ENCODE data around the gene DDX52.
"Not testable (repeated sequence)": the region's sequence is repeated elsewhere in the genome, so short reads cannot be mapped to it uniquely, and the experiment has no call there.

The DDX52 gene, protein sequence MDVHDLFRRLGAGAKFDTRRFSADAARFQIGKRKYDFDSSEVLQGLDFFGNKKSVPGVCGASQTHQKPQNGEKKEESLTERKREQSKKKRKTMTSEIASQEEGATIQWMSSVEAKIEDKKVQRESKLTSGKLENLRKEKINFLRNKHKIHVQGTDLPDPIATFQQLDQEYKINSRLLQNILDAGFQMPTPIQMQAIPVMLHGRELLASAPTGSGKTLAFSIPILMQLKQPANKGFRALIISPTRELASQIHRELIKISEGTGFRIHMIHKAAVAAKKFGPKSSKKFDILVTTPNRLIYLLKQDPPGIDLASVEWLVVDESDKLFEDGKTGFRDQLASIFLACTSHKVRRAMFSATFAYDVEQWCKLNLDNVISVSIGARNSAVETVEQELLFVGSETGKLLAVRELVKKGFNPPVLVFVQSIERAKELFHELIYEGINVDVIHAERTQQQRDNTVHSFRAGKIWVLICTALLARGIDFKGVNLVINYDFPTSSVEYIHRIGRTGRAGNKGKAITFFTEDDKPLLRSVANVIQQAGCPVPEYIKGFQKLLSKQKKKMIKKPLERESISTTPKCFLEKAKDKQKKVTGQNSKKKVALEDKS

DNA sequence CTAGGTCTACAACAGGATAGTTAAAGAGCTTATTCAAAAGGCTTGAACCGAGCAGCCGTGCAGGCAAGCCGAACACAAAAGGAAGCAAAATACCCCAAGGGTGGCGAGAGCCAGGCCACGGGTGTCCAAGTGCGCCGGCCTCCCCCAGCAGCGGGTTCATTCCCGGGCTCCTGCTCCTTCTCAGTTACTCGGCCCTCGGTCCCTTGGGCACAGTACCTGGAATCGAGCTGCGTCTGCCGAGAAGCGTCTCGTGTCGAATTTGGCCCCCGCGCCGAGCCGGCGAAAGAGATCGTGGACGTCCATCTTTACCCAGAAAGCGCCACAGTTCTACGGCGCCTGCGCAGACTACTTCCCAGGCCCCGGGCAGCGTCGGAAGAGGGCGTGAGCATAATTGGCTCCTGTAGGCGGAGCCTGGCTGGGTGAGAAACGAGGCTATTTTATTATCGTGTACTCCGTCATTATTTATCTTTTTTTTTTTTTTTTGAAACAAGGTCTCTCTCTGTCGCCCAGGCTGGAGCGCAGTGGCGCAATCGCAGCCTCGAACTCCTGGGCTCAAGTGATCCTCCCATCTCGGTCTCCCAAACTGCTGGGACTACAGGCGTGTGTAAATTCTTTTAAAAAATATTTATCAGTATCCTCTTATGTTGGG is at the start of gene DDX52:
Gene DDX52 (minus strand): TSS at position 329 of the 649 bp plus-strand sequence. CDS start 26 bp downstream, at position 303.
- DNase-seq (ENCODE audit: low read depth): peak; percentile 83

DNA sequence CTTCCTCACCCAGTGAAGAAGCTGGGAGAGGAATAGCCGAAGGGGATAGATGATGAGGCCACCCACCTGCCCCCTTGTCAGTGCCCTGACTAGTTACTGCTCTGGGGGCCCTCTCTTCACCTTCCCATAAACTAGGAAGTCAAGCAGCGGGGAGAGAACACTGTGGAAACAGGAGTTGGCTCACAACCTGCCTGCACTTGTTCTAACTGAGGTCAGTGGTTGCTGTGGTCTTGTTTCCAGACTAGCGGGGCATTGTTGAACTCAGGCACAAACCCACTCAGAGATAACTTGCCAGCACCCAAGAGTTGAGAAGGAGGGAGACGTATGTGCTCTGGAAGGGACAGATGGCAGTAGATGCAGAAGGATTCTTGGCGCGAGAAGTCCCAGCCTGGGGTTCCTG is 48.6 kb upstream of the DDX52 start:
- DNase-seq (ENCODE audit: low read depth): no peak

DNA sequence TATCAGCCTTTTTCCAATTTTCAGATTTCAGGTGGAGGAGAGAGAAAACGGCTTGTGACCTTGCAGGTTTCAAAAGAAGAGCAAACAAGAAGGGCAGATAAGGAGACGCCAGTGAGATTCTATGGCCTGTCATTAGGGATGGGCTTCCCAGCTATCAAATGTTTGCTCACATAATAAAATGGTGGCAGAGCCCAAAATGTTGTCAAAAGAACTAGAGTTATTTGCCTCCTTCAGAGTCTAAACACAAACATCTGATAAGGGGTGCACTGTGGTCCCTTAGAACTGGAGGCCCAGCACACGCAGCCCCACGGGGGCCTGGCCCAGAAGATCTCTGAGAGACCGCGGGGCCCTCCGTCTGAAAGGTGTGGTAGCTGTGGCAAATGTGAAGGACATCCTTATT is 46.1 kb upstream of the DDX52 start:
- DNase-seq (ENCODE audit: low read depth): no peak

DNA sequence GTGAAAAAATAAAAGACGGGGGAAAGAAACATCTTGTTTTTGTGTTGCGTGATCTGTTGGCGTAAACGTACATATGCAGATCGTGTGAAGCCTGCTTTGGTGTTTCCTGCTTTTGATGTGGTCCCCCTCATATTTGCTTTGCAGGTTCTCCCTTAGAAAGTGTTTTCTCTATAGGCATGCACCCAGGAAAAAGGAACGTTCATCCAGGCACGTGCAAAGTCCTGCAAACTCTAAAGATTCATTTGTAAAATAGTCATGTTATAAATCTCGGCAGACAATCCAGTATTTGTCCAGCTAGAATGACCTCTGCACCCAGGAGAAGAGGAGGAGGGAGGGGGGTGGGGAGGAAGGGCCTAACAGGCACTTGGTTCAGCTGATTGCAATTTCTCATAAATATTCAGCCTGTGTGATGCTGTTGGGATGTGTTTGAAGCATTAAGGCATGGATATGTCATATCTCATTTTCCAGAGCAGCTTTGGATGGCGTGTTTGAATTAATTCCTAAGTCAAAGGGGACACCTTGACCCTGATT is 40.3 kb upstream of the DDX52 start:
- DNase-seq (ENCODE audit: low read depth): no peak

DNA sequence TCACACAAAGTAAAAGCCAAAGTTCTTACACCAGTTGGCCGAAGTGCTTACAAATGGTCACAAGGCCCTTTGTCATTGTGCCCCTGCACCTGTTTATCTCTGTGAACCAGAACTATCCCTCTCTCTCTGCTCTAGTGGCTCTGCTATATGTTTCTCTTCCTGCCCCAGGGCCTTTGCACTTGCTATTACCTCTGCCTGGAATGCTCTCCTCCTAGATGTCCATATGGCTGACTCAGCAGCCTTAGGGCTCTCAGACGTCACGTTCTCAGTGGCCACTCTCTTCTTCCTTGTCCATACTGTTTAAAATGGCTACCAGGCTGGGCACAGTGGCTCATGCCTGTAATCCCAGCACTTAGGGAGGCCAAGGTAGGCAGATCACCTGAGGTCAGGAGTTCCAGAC is 38.8 kb upstream of the DDX52 start:
- no peak for DNase-seq (ENCODE audit: low read depth)

DNA sequence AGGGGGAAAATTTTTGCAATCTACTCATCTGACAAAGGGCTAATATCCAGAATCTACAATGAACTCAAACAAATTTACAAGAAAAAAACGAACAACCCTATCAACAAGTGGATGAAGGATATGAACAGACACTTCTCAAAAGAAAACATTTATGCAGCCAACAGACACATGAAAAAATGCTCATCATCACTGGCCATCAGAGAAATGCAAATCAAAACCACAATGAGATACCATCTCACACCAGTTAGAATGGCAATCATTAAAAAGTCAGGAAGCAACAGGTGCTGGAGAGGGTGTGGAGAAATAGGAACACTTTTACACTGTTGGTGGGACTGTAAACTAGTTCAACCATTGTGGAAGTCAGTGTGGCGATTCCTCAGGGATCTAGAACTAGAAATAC is 36.7 kb upstream of the DDX52 start:
- DNase-seq (ENCODE audit: low read depth): not testable (repeated sequence)

DNA sequence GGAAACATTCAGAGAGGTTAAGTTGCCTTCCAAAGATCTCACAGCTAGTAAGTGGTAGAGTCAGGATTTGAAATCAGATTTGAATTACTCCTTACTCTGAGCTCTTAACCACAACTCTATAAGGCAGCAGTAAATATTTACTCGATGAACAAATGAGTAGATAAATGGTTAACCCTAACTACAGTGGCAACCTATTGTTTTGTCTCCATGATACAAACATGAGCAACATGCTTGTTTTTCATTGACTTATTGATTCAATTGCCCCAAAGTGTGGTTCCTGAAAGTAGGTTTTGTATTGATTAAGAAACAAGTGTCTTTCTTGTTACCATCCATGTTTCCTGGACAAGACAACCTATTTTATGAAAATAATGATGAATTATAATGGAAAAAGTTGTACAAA is 34.8 kb upstream of the DDX52 start:
- DNase-seq (ENCODE audit: low read depth): no peak

DNA sequence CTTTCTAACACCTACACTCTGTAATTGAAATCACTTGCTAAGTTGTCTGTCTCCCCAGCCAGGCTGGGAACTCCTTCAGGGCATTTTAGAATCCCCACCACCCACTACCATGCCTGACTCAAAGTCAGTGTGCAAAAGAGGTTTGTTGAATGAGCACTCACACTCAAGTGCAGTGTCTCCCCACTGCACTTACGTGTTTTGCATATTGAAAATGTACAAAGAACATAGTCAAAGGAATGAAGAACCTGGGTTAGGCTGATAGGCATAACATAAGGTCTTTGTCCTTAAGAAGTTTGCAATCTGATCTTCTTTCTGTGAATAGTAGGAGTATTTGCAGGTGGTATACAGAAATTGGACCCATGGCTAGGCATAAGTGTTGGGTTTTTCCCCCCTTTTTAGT is 33.8 kb upstream of the DDX52 start:
- DNase-seq (ENCODE audit: low read depth): no peak

DNA sequence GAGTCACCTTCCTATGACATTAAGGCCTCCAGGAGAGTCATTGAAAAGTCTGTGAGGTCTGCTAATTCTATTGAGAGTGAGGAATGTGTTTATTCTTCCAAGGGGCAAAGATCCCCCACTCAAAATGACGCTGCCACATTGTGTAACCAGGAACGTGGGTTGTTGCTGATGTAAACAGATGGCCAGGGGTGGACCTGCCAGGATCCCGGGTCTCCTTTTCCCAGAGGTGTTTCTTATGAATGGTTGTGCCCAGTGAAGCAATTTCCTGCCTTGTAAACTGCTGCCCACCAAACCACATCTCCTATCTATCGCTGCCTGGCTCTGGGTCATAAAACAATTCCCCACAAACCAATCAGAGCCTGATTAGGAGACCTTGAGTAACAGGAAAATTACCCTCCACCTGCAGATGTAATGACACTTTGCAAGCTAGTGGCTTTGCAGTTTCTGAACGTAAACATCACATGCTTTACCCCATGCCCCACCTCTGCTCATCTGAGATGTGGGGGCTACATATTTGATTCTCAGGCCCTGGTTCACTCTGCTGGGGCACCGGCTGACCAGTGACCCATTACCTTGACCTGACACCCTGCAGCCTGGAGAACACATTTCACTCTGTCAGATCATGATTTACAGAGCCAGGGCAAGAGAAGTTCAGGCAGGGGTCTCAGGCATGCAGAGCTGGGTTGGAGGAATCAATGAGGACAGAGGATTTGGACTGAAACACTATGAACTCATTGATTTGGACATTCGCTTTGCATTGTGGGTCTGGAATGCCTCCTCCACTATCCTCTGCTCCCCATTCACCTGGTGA is 33.1 kb upstream of the DDX52 start:
- no peak for DNase-seq (ENCODE audit: low read depth)

DNA sequence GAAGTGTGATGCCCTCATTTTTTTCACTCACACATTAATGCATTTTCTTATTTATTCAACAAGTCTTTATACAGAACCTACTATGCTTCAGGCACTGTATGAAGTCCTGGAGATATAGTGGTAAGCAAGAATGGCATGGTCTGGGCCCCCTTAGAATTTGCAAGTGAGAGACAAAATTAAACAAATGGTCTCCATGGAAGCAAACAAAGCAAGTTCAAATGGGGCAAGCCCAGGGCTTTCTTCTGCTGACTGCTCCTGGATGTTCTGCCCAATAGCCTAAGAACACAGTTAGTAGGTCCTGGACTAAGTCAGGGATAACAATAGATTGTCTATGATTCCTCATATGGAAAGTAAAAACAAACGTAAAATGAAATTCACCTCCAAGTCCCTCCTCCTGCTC is 31.3 kb upstream of the DDX52 start:
- DNase-seq (ENCODE audit: low read depth): no peak

DNA sequence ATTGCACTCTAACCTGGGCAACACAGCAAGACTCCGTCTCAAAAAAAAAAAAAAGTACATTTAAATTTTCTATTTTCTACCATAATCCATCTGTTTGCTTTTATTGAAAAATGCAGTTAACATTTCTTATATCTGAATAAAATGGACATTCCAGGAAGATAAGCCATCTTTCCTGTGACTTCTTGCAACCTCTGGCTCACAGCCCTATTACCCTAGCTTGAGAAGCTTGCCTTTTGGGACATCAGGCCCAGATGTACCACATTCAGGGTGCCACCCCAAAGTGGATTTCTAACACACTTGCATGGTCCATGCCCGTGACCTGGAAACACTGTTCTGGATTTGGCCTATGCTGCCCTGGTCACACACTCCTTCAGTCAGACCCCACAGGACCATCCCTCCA is 30.1 kb upstream of the DDX52 start:
- no peak for DNase-seq (ENCODE audit: low read depth)

DNA sequence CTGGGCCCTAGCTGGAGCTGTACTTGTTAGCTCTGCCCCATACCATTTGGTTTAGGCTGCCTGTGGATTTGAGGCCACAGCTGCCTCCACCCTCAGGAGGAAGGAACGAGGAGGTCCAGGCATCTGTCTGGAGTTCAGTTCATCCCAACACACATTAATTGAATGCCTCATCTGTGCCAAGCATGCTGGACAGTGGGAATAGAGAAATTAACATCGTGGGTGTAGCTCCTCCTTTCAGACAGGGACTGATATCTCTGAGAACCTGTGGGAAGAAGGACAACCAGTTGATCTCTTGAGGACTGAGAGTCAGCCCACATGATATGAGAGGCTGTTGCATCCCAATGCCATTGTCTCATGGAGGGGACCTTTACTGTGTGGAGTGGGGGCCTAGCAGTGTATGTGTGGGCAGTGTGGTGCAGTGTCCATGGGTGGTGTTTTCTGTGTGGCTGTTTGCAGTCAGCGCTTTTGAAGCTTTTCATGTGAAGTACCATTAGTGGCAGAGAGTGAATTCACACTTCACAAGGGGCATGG is 29.4 kb upstream of the DDX52 start:
- peak; percentile 17 for DNase-seq (ENCODE audit: low read depth)

DNA sequence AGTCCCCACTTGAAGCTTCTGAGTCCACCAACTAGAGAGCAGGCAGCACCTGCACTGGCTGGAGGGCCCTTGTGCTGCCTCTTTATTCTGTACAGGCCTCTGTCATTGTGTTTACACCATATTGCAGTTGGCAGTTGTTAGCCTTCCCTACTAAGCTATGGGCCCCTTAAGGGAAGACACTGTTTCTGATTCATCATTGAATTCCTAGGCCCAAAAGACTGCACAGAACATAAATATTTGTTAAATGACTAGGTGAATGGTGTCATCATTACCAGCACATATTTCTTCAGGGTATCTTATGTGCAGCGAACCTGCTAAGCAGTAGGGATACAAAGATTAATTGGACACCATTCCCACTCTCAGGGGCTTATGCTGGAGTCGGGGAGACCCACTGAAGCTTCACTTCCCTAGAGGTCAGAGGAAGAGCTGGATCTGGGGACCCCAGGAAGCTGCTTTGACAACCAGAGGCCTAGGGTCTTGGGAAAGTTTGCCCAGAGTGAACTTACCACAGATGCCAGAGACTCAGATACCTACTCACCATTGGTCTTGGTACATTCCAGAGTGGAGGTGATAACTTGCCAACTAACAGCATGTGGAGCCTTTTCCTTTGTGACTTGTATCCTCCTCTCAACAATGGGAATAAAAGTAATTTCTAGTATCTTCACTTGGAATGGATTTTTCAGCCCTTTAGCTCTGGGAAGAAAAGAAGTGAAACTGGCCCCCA is 28.7 kb upstream of the DDX52 start:
- peak; percentile 79 for DNase-seq (ENCODE audit: low read depth)

DNA sequence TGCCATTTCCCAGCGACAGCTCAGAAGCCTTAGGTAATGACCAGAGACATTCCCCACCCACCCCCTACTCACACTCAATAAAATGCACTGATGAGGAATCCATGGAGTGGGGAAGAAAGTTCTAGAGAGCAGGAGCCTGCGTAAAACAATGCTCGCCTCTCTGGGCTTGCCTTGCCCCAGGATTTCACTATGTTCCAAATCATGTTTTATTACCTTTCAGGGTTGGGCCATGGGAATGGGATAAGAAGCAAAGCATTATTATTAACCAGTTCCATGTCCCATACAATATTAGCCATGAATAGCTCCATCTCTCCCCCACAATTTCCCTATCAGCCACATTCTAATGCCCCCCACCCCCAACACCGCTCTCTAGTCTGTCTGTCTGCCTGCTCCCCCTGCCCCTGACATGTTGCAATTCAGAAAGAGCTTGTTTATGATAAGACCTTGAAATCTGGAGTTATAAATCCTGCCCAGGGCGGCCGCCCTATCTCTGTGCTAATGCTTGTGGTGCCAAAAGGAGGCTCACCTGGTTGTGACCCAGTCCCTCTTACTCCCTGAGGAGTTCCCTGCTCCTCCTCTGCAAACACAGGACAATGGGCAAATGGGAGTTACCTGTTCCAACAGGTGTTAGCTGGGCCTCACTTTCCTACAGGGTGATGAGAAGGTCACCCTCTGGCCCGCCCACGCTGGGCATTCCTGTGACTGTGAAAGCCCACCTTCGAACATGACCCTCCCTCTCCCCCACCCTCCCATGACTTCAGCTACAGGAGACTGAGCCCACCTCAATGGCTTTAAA is 28.0 kb upstream of the DDX52 start:
- DNase-seq (ENCODE audit: low read depth): no peak

DNA sequence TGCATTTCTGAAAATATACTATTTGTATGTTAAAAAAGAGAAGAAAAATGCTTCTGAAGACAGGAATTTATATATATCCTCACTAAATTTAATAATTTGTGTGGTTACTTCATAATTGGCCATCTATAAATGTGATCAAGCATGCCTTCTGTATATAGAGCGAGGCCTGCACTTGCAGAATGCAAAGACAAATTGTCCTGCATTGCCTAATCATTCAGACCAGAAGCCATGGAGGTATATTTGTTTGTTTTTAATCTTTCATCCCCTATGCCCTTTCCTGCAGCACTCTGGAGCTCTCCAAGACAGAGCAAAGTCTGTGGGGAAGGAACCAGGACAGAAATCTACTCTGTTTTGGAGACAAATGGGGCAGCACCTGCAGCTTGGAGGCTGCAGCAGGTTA is 23.8 kb upstream of the DDX52 start:
- DNase-seq (ENCODE audit: low read depth): no peak

DNA sequence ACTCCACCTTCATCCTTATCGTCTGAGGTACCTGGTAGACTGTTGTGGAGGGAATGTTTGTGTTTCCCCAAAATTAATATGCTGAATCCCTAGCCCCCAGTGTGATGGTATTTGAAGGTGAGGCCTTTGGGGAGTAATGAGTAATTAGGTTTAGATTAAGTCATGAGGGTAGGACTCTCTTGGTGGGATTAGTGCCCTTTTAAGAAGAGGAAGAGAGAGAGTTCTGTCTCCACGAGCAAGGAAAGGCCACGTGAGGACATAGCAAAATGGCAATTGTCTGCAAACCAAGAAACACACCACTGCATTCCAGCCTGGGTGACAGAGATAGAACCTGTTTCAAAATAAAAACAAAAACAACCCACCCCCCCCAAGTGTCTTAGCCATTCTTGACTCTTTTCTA is 21.0 kb upstream of the DDX52 start:
- DNase-seq (ENCODE audit: low read depth): no peak

DNA sequence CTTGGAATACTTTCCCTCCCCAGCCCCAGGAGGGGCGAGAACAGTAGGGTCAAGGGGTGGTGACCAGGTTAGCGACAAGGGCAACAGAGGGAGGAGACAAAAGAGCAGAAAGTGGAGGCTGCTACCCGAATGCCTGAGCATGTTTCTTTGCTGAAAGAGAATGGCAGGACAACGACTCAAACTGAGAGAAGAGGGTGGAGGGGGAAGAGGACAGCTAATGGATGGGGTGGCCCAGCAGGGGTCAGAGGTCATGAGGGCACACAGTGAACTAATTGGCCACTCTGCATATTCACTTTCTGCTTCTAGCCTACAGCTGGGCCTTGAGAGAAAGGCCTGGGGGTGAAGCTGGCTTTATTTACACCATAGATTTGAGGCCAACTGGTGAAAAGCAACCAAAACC is 19.1 kb upstream of the DDX52 start:
- DNase-seq (ENCODE audit: low read depth): no peak

DNA sequence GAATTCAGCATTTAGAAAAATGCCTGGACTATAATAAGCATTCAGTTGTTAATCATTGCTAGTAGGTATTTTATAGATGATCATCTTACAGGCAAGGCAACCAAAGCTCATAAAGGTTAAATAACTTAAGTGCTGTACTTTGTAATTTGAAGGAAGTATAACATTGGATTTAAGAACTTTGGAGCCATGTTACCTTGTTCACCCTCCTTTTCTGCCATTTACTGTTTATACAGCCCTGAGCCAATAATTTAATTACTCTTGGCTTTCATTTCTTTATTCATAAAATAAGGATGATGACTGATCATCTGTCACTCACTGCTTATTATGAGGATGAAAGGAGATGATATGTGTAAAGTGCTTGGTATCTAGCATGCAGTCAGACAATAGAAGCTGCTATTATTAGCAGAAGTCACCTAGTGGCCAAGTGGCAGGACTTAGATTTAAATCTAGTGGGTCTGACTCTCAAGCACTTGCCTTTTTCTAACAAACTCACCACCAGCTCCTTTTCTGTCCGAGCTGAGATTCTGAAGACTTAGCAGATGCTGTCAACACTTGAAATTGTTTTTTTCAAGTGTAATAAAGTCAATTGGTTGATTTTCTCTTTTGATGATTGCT is 18.3 kb upstream of the DDX52 start:
- no peak for DNase-seq (ENCODE audit: low read depth)

DNA sequence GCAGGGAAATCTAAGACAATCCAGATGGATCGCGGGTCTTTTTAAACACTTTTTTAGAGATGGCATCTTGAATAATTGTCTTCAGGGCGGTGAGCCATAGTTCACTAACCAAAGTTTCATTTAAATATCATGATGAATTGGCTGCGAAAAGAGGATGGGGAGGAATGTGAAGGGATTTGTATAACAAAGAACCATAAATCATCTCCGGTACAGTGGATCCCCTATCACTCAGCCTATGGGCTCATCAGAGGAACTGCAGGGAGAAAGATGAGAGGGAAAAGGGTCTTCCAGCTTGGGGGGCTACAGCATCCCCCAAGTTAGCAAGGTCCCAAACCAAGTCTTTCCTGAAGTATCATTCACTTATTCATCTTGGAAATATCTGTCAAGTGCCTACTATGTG is 16.7 kb upstream of the DDX52 start:
- no peak for DNase-seq (ENCODE audit: low read depth)

DNA sequence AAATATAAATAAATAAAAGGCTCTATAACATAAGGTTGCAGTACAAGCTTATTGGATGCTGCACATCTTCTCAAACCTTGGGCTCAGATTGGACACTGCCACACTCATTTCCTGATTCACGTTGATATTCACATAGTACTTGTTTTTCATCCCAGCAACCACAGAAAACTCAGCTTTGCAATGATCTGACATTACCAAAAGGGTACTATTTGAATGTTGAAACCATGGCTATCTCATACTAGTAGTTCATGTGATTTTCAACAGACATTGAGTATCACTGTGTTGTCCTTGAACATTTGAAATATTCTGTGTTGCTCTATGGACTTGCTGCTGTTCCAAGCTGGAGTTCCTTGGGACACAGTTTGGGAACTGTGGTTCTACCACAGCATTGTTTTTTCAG is 14.0 kb upstream of the DDX52 start:
- DNase-seq (ENCODE audit: low read depth): no peak
